HG03432 (cell line): ENCODE measurements around the gene TRAF3.

ENCODE experiments used
- ATAC-seq: cut with Tn5 transposase; IDR thresholded peaks from one replicate; pipeline ENCODE4 v1.9.1; 2021; ENCODE audit warnings: mild to moderate bottlenecking, moderate library complexity; ENCODE audit not compliant: unreplicated experiment

The TRAF3 gene

GRCh38 chr14:102776761-102777710, at the start of gene TRAF3:
Gene TRAF3 (plus strand): TSS chr14:102777449. CDS start chr14:102870202, 92,753 bp downstream.
- peak; percentile 66 for ATAC-seq

GRCh38 chr14:102728501-102728900, 48.7 kb upstream of the TRAF3 start:
- no peak for ATAC-seq

GRCh38 chr14:102729268-102729667, 48.0 kb upstream of the TRAF3 start:
- ATAC-seq = no peak

GRCh38 chr14:102729825-102730224, 47.4 kb upstream of the TRAF3 start:
- no peak for ATAC-seq

- ATAC-seq = no peak
These were observed 46.0 kb upstream of the TRAF3 start for GRCh38 chr14:102731101-102731870.

GRCh38 chr14:102731871-102732800, 45.1 kb upstream of the TRAF3 start:
- no peak for ATAC-seq

- ATAC-seq = no peak
These were observed 44.3 kb upstream of the TRAF3 start for GRCh38 chr14:102732924-102733323.

- ATAC-seq = no peak
These were observed 43.9 kb upstream of the TRAF3 start for GRCh38 chr14:102733326-102733725.

GRCh38 chr14:102734436-102734835, 42.8 kb upstream of the TRAF3 start:
- no peak for ATAC-seq

- no peak for ATAC-seq
These were observed 40.3 kb upstream of the TRAF3 start for GRCh38 chr14:102736956-102737355.

GRCh38 chr14:102737402-102738372, 39.6 kb upstream of the TRAF3 start:
- ATAC-seq = no peak

GRCh38 chr14:102738373-102739189, 38.7 kb upstream of the TRAF3 start:
- no peak for ATAC-seq

GRCh38 chr14:102739190-102739469, 38.1 kb upstream of the TRAF3 start:
- no peak for ATAC-seq

GRCh38 chr14:102746634-102747438, 30.4 kb upstream of the TRAF3 start:
- ATAC-seq = no peak

- ATAC-seq = no peak
These were observed 28.4 kb upstream of the TRAF3 start for GRCh38 chr14:102748806-102749205.

- ATAC-seq = no peak
These were observed 27.6 kb upstream of the TRAF3 start for GRCh38 chr14:102749393-102750305.

- no peak for ATAC-seq
These were observed 26.9 kb upstream of the TRAF3 start for GRCh38 chr14:102750376-102750775.
